ENCODE measurements around the gene TXLNG. TPM values are rescaled to one million over a fixed set of nuclear protein-coding genes. Genes with fewer than 3 reads are reported as not detected.
"Not testable (repeated sequence)": the region's sequence is repeated elsewhere in the genome, so short reads cannot be mapped to it uniquely, and the experiment has no call there.

The TXLNG gene
- total RNA-seq, 1 donor from 2014 or later: 13.9 TPM

GRCh38 chrX:16853537-16853936 lies 67.3 kb downstream of the TXLNG start:
- Mint-ChIP-seq H3K4me1 (ENCODE audit: unreplicated experiment) (peaks cover 7% of the 10 kb centered on the region), H3K4me3 (ENCODE audit: unreplicated experiment) (no peak overlapping the region), H3K9me3 (ENCODE audit: unreplicated experiment) (peaks cover 5% of the 10 kb centered on the region), H3K27ac (ENCODE audit: unreplicated experiment) (no peak overlapping the region), H3K27me3 (ENCODE audit: unreplicated experiment) (no peaks in the 10 kb centered on the region), H3K36me3 (ENCODE audit: unreplicated experiment) (peaks cover 63% of the 10 kb centered on the region)
- TF ChIP-seq CTCF (IDR thresholded peaks at IDR 0.05): no peak
- no peak for DNase-seq (ENCODE audit: extremely low spot score, unreplicated experiment)

GRCh38 chrX:16855363-16856075 lies 69.3 kb downstream of the TXLNG start:
- H3K9me3 Mint-ChIP-seq (ENCODE audit: unreplicated experiment): peaks cover 5% of the 10 kb centered on the region
- peaks cover 8% of the 10 kb centered on the region for H3K4me1 Mint-ChIP-seq (ENCODE audit: unreplicated experiment)
- H3K27ac Mint-ChIP-seq (ENCODE audit: unreplicated experiment): no peak overlapping the region
- TF ChIP-seq CTCF (IDR thresholded peaks at IDR 0.05): no peak
- no peak overlapping the region for H3K4me3 Mint-ChIP-seq (ENCODE audit: unreplicated experiment)
- H3K27me3 Mint-ChIP-seq (ENCODE audit: unreplicated experiment): no peaks in the 10 kb centered on the region
- DNase-seq (ENCODE audit: extremely low spot score, unreplicated experiment): no peak
- H3K36me3 Mint-ChIP-seq (ENCODE audit: unreplicated experiment): peaks cover 49% of the 10 kb centered on the region

GRCh38 chrX:16856076-16856404 lies 69.8 kb downstream of the TXLNG start:
- H3K27me3 Mint-ChIP-seq (ENCODE audit: unreplicated experiment); H3K4me1 Mint-ChIP-seq (ENCODE audit: unreplicated experiment); DNase-seq (ENCODE audit: extremely low spot score, unreplicated experiment); H3K9me3 Mint-ChIP-seq (ENCODE audit: unreplicated experiment); H3K4me3 Mint-ChIP-seq (ENCODE audit: unreplicated experiment); H3K27ac Mint-ChIP-seq (ENCODE audit: unreplicated experiment): not testable (repeated sequence)
- peaks cover 49% of the 10 kb centered on the region for H3K36me3 Mint-ChIP-seq (ENCODE audit: unreplicated experiment)

GRCh38 chrX:16856744-16857143 lies 70.5 kb downstream of the TXLNG start:
- H3K27ac Mint-ChIP-seq (ENCODE audit: unreplicated experiment): no peak overlapping the region
- H3K27me3 Mint-ChIP-seq (ENCODE audit: unreplicated experiment): no peaks in the 10 kb centered on the region
- no peak for DNase-seq (ENCODE audit: extremely low spot score, unreplicated experiment)
- H3K4me1 Mint-ChIP-seq (ENCODE audit: unreplicated experiment): peaks cover 2% of the 10 kb centered on the region
- TF ChIP-seq CTCF (IDR thresholded peaks at IDR 0.05): no peak
- no peak overlapping the region for H3K4me3 Mint-ChIP-seq (ENCODE audit: unreplicated experiment)
- peaks cover 53% of the 10 kb centered on the region for H3K36me3 Mint-ChIP-seq (ENCODE audit: unreplicated experiment)
- peaks cover 5% of the 10 kb centered on the region for H3K9me3 Mint-ChIP-seq (ENCODE audit: unreplicated experiment)

- peaks cover 21% of the 10 kb centered on the region for H3K36me3 Mint-ChIP-seq (ENCODE audit: unreplicated experiment)
Measured at GRCh38 chrX:16862829-16863228, 76.6 kb downstream of the TXLNG start.

More at GRCh38 chrX:16862829-16863228, 76.6 kb downstream of the TXLNG start:
- no peak for TF ChIP-seq CTCF (IDR thresholded peaks at IDR 0.05)
- Mint-ChIP-seq H3K27me3 (ENCODE audit: unreplicated experiment) (no peaks in the 10 kb centered on the region), H3K27ac (ENCODE audit: unreplicated experiment) (no peak overlapping the region), H3K4me3 (ENCODE audit: unreplicated experiment) (no peak overlapping the region), H3K9me3 (ENCODE audit: unreplicated experiment) (no peaks in the 10 kb centered on the region), H3K4me1 (ENCODE audit: unreplicated experiment) (peaks cover 16% of the 10 kb centered on the region)
- DNase-seq (ENCODE audit: extremely low spot score, unreplicated experiment): no peak
